ENCODE data around the gene ASTE1. TPM values are rescaled to one million over a fixed set of nuclear protein-coding genes. Genes with fewer than 3 reads are reported as not detected.

ASTE1 gene
- total and polyA plus RNA-seq, 2 of the 8 experiments (the other 6 are each of a cell fraction or from before 2014, with no cell fraction given) = 6.4 TPM; not detected in 1

DNA sequence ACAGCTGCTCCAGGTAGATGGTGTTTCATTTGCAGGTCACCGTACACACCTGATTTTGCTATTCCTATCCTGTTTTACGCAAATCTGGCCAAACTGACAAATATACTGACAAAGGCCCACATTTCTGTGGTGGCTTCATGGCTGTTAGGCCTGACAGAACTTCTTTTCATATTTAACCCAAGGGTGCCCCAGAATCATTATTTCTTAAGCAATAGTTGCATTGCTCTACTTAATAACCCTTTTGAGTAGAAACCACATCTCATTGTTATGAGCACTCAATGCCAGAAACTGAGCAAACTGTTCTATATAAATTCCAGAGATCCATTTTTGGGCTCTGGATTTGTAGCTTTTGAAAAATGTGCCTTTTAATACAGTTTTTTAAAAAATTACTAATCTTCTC, 19.4 kb downstream of the ASTE1 start (continued):
- TF ChIP-seq CTBP2 (IDR thresholded peaks at IDR 0.05; ENCODE audit: borderline replicate concordance, insufficient read depth, insufficient read length, low read length) = no peak
- TF ChIP-seq NRF1 (IDR thresholded peaks at IDR 0.05; ENCODE audit: low read depth, low read length) = no peak
